ENCODE measurements around the gene DUSP18. TPM values are rescaled to one million over a fixed set of nuclear protein-coding genes. Genes with fewer than 3 reads are reported as not detected.
"Not testable (repeated sequence)": the region's sequence is repeated elsewhere in the genome, so short reads cannot be mapped to it uniquely, and the experiment has no call there.

Gene DUSP18
- total and polyA plus RNA-seq, 4 donors = 9.9 to 21.1 (median 13.7) TPM

- Histone ChIP-seq H3K36me3 (ENCODE audit: control insufficient read depth, insufficient read depth, low read length) (no peaks in the 10 kb centered on the region), H3K4me1 (ENCODE audit: control insufficient read depth, insufficient read depth, low read length) (peaks cover 14% of the 10 kb centered on the region), H3K27ac (ENCODE audit: low read depth, low read length) (no peak overlapping the region), H3K4me3 (ENCODE audit: low read depth, low read length) (no peak overlapping the region), H3K27me3 (ENCODE audit: control insufficient read depth, insufficient read depth, low read length) (no peaks in the 10 kb centered on the region), H3K9me3 (ENCODE audit: control insufficient read depth, insufficient read depth, low read length) (no peaks in the 10 kb centered on the region)
- WGBS (ENCODE audit: insufficient coverage) = no CpG with 5 or more reads among the region's 1 CpG
- peak in 1 of 6 donors; percentile 77 for DNase-seq (ENCODE audit: low read depth in 4 of 6, low spot score in 6 of 6)
Observed at GRCh38 chr22:30680991-30681770, 13.5 kb upstream of the DUSP18 start.

GRCh38 chr22:30679895-30680690 is 12.4 kb upstream of the DUSP18 start:
- DNase-seq (ENCODE audit: low read depth in 4 of 6, low spot score in 6 of 6); H3K9me3 ChIP-seq (ENCODE audit: control insufficient read depth, insufficient read depth, low read length); H3K4me3 ChIP-seq (ENCODE audit: low read depth, low read length); H3K27ac ChIP-seq (ENCODE audit: low read depth, low read length); H3K27me3 ChIP-seq (ENCODE audit: control insufficient read depth, insufficient read depth, low read length); H3K36me3 ChIP-seq (ENCODE audit: control insufficient read depth, insufficient read depth, low read length): not testable (repeated sequence)
- peaks cover 17% of the 10 kb centered on the region for H3K4me1 ChIP-seq (ENCODE audit: control insufficient read depth, insufficient read depth, low read length)
- 75% methylated on average over 4 of the region's 12 CpGs for WGBS (ENCODE audit: insufficient coverage)

- H3K4me1 ChIP-seq (ENCODE audit: control insufficient read depth, insufficient read depth, low read length) = peaks cover 17% of the 10 kb centered on the region
Observed at GRCh38 chr22:30676565-30676964, 8.9 kb upstream of the DUSP18 start.

GRCh38 chr22:30675436-30675835 is 7.8 kb upstream of the DUSP18 start:
- WGBS (ENCODE audit: insufficient coverage) = 52% methylated on average over 8 of the region's 9 CpGs
- H3K9me3 ChIP-seq (ENCODE audit: control insufficient read depth, insufficient read depth, low read length) = no peaks in the 10 kb centered on the region
- peak in 2 of 6 donors; percentile 28 to 47 for DNase-seq (ENCODE audit: low read depth in 4 of 6, low spot score in 6 of 6)
- H3K4me3 ChIP-seq (ENCODE audit: low read depth, low read length) = no peak overlapping the region
- peaks cover 12% of the 10 kb centered on the region for H3K4me1 ChIP-seq (ENCODE audit: control insufficient read depth, insufficient read depth, low read length)
- H3K27me3 ChIP-seq (ENCODE audit: control insufficient read depth, insufficient read depth, low read length) = no peaks in the 10 kb centered on the region
- no peak overlapping the region for H3K27ac ChIP-seq (ENCODE audit: low read depth, low read length)
- H3K36me3 ChIP-seq (ENCODE audit: control insufficient read depth, insufficient read depth, low read length) = no peaks in the 10 kb centered on the region

More at GRCh38 chr22:30676565-30676964, 8.9 kb upstream of the DUSP18 start:
- not testable (repeated sequence) for H3K27me3 ChIP-seq (ENCODE audit: control insufficient read depth, insufficient read depth, low read length); H3K27ac ChIP-seq (ENCODE audit: low read depth, low read length); H3K9me3 ChIP-seq (ENCODE audit: control insufficient read depth, insufficient read depth, low read length); H3K36me3 ChIP-seq (ENCODE audit: control insufficient read depth, insufficient read depth, low read length); DNase-seq (ENCODE audit: low read depth in 4 of 6, low spot score in 6 of 6); H3K4me3 ChIP-seq (ENCODE audit: low read depth, low read length)
- 88% methylated on average over 3 of the region's 3 CpGs for WGBS (ENCODE audit: insufficient coverage)

- H3K4me1 ChIP-seq (ENCODE audit: control insufficient read depth, insufficient read depth, low read length) = peaks cover 6% of the 10 kb centered on the region
- no peak overlapping the region for H3K4me3 ChIP-seq (ENCODE audit: low read depth, low read length)
- H3K27ac ChIP-seq (ENCODE audit: low read depth, low read length) = no peak overlapping the region
- H3K27me3 ChIP-seq (ENCODE audit: control insufficient read depth, insufficient read depth, low read length) = no peaks in the 10 kb centered on the region
- H3K36me3 ChIP-seq (ENCODE audit: control insufficient read depth, insufficient read depth, low read length) = no peaks in the 10 kb centered on the region
- no peaks in the 10 kb centered on the region for H3K9me3 ChIP-seq (ENCODE audit: control insufficient read depth, insufficient read depth, low read length)
- DNase-seq (ENCODE audit: low read depth in 4 of 6, low spot score in 6 of 6) = no peak
- 83% methylated on average over 6 of the region's 6 CpGs for WGBS (ENCODE audit: insufficient coverage)
Observed at GRCh38 chr22:30674482-30674881, 6.8 kb upstream of the DUSP18 start.

- H3K4me3 ChIP-seq (ENCODE audit: low read depth, low read length) = no peak overlapping the region
- no peaks in the 10 kb centered on the region for H3K27me3 ChIP-seq (ENCODE audit: control insufficient read depth, insufficient read depth, low read length)
- no peaks in the 10 kb centered on the region for H3K36me3 ChIP-seq (ENCODE audit: control insufficient read depth, insufficient read depth, low read length)
- 96% methylated on average over 4 of the region's 4 CpGs for WGBS (ENCODE audit: insufficient coverage)
- H3K9me3 ChIP-seq (ENCODE audit: control insufficient read depth, insufficient read depth, low read length) = no peaks in the 10 kb centered on the region
- no peak for DNase-seq (ENCODE audit: low read depth in 4 of 6, low spot score in 6 of 6)
- no peak overlapping the region for H3K27ac ChIP-seq (ENCODE audit: low read depth, low read length)
- H3K4me1 ChIP-seq (ENCODE audit: control insufficient read depth, insufficient read depth, low read length) = peaks cover 8% of the 10 kb centered on the region
Observed at GRCh38 chr22:30673136-30673535, 5.5 kb upstream of the DUSP18 start.

- Histone ChIP-seq H3K27ac (ENCODE audit: low read depth, low read length) (no peak overlapping the region), H3K9me3 (ENCODE audit: control insufficient read depth, insufficient read depth, low read length) (no peaks in the 10 kb centered on the region), H3K36me3 (ENCODE audit: control insufficient read depth, insufficient read depth, low read length) (no peaks in the 10 kb centered on the region), H3K27me3 (ENCODE audit: control insufficient read depth, insufficient read depth, low read length) (no peaks in the 10 kb centered on the region), H3K4me1 (ENCODE audit: control insufficient read depth, insufficient read depth, low read length) (peaks cover 13% of the 10 kb centered on the region), H3K4me3 (ENCODE audit: low read depth, low read length) (no peak overlapping the region)
- 57% methylated on average over 1 of the region's 3 CpGs for WGBS (ENCODE audit: insufficient coverage)
- no peak for DNase-seq (ENCODE audit: low read depth in 4 of 6, low spot score in 6 of 6)
Observed at GRCh38 chr22:30671071-30671470, 3.4 kb upstream of the DUSP18 start.

- 11% methylated on average over 9 of the region's 10 CpGs for WGBS (ENCODE audit: insufficient coverage)
- Histone ChIP-seq H3K27me3 (ENCODE audit: control insufficient read depth, insufficient read depth, low read length) (no peaks in the 10 kb centered on the region), H3K27ac (ENCODE audit: low read depth, low read length) (peak overlapping the region; percentile 1), H3K4me3 (ENCODE audit: low read depth, low read length) (peak overlapping the region; percentile 70), H3K36me3 (ENCODE audit: control insufficient read depth, insufficient read depth, low read length) (peaks cover 11% of the 10 kb centered on the region), H3K9me3 (ENCODE audit: control insufficient read depth, insufficient read depth, low read length) (no peaks in the 10 kb centered on the region), H3K4me1 (ENCODE audit: control insufficient read depth, insufficient read depth, low read length) (peaks cover 14% of the 10 kb centered on the region)
- DNase-seq (ENCODE audit: low read depth in 4 of 6, low spot score in 6 of 6) = no peak
Observed at GRCh38 chr22:30668386-30668710, 673 bp upstream of the DUSP18 start.

GRCh38 chr22:30667107-30667493 is 575 bp downstream of the DUSP18 start:
- Histone ChIP-seq H3K9me3 (ENCODE audit: control insufficient read depth, insufficient read depth, low read length) (no peaks in the 10 kb centered on the region), H3K36me3 (ENCODE audit: control insufficient read depth, insufficient read depth, low read length) (peaks cover 23% of the 10 kb centered on the region), H3K4me3 (ENCODE audit: low read depth, low read length) (peak overlapping the region; percentile 70), H3K27ac (ENCODE audit: low read depth, low read length) (peak overlapping the region; percentile 3), H3K4me1 (ENCODE audit: control insufficient read depth, insufficient read depth, low read length) (peaks cover 14% of the 10 kb centered on the region), H3K27me3 (ENCODE audit: control insufficient read depth, insufficient read depth, low read length) (no peaks in the 10 kb centered on the region)
- no peak for DNase-seq (ENCODE audit: low read depth in 4 of 6, low spot score in 6 of 6)
- 1% methylated on average over 15 of the region's 18 CpGs for WGBS (ENCODE audit: insufficient coverage)

- Histone ChIP-seq H3K4me1 (ENCODE audit: control insufficient read depth, insufficient read depth, low read length) (peaks cover 14% of the 10 kb centered on the region), H3K36me3 (ENCODE audit: control insufficient read depth, insufficient read depth, low read length) (peaks cover 24% of the 10 kb centered on the region), H3K4me3 (ENCODE audit: low read depth, low read length) (no peak overlapping the region), H3K27ac (ENCODE audit: low read depth, low read length) (no peak overlapping the region), H3K27me3 (ENCODE audit: control insufficient read depth, insufficient read depth, low read length) (no peaks in the 10 kb centered on the region), H3K9me3 (ENCODE audit: control insufficient read depth, insufficient read depth, low read length) (no peaks in the 10 kb centered on the region)
- DNase-seq (ENCODE audit: low read depth in 4 of 6, low spot score in 6 of 6) = no peak
- 82% methylated on average over 3 of the region's 4 CpGs for WGBS (ENCODE audit: insufficient coverage)
Observed at GRCh38 chr22:30665786-30666185, 1.9 kb downstream of the DUSP18 start.

Data from spinal cord (tissue), 10 donors.